ENCODE data around the gene TRIM31.
"Not testable (repeated sequence)": the region's sequence is repeated elsewhere in the genome, so short reads cannot be mapped to it uniquely, and the experiment has no call there.

TRIM31 gene

DNA sequence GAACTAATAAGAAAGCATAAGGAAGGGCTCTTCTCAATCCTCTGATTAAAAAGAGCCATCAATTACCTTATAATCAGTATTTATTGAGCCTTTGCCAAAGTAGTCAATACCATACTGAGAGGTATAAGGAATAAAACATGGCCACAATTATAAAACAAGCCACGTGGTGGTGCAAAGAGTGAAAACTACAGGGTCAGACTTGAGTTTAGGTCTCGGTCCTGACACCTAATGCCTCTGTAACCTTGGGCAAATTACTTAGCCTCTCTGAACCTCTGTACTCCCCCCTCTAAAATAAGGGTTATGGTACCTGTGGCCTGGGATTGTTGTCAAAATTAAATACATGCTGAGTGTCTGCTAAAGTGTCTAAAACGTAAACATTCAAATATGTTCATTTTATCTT is 36.3 kb upstream of the TRIM31 start:
- no peak for DNase-seq (ENCODE audit: low read depth)

DNA sequence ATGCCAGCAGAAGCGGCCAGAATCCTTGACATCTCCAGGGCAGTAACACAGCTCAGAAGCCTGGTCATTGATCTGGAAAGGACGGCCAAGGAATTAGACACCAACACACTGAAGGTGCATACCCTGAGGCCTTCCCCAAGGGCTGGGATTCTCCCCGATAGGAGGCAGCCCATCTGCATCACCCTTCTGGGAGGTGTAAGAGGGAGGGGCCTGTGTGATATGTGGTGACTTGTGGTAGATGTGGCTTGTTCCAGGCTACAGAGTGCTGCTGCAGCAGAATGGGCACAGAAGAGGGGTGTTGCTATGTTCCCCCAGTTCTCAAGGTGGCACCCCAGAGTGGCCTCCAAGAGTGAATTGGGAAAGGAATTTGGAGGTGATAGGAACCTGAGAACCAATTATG is 34.2 kb upstream of the TRIM31 start:
- DNase-seq (ENCODE audit: low read depth), result no peak

DNA sequence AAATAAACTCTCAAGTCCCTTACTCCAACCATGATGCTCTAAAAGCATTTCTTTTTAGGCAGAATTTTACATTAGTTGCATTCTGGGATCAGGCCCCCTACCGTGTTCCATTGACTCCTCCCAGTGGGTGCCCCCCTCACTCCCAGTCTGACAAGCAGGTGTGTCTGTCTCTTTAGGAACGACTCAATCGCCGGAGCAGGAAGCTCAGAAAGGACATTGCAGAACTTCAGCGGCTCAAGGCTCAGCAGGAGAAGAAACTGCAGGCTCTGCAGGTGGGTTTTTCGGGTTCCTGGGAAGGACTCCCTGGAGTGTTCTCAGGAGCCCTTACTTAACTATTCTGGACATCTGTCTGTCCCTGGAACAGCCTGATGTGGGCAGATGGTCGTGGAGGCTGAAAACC is 32.9 kb upstream of the TRIM31 start:
- no peak for DNase-seq (ENCODE audit: low read depth)

DNA sequence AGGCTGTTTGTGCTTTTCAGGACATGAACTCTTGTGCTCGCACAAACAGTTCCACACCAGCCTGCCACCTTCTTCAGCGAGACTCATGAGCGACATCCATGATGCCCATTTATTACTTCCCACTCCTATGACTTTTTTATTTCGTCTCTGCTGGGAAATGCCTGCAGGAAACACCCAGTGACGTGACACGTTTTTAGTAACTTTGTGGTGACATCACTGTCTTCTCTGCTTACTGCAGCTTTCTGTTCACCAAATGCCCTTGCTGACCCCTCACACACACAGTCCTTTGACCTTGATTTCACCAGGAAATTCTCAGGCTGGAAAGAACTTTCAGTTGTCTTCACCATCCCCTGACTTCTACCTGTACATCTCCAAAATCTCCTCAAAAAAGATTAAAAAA is 31.9 kb upstream of the TRIM31 start:
- DNase-seq (ENCODE audit: low read depth), result no peak

DNA sequence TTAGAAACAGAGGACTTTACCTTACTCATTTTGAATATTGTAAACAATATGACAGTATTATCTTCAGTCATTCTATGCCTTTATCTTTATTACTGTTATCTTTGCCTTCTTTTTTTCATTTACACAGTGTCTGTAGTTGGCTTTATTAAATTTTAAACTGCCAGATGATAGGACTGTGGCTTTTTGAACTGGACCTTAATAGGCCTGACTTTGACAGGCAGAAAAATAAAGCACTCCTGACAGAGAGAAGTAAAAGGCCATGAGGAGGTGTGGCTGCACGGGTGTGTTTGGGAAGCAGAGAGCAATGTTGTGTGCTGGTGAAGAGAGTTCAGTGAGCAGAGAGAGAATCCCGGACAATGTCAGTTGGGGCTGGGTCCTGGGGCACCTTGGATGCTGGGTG is 30.9 kb upstream of the TRIM31 start:
- no peak for DNase-seq (ENCODE audit: low read depth)

DNA sequence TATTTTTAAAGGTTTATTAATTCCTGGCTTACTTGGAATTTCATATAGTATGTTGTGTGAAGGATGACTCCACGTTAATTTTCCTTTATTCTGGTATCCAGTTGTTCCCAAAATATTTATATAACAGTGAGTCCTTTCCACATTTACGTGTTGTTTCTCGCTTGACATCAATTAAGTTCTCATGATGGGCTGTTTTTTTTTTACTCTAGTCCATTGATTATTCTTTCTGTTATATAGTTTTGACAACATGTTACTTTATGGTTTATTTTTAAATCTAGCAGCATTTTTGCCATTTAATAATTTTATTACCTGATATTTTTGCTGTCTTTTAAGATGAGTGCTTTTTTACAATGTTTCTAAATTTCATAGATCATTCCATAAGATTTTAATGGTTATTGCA is 29.8 kb upstream of the TRIM31 start:
- no peak for DNase-seq (ENCODE audit: low read depth)

DNA sequence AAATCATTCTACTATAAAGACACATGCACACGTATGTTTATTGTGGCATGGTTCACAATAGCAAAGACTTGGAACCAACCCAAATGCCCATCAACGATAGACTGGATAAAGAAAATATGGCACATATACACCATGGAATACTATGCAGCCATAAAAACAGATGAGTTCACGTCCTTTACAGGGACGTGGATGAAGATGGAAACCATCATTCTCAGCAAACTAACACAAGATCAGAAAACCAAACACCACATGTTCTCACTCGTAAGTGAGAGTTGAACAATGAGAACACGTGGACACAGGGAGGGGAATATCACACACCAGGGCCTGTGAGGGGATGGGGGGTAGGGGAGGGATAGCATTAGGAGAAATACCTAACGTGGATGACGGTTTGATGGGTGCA is 27.4 kb upstream of the TRIM31 start:
- not testable (repeated sequence) for DNase-seq (ENCODE audit: low read depth)

DNA sequence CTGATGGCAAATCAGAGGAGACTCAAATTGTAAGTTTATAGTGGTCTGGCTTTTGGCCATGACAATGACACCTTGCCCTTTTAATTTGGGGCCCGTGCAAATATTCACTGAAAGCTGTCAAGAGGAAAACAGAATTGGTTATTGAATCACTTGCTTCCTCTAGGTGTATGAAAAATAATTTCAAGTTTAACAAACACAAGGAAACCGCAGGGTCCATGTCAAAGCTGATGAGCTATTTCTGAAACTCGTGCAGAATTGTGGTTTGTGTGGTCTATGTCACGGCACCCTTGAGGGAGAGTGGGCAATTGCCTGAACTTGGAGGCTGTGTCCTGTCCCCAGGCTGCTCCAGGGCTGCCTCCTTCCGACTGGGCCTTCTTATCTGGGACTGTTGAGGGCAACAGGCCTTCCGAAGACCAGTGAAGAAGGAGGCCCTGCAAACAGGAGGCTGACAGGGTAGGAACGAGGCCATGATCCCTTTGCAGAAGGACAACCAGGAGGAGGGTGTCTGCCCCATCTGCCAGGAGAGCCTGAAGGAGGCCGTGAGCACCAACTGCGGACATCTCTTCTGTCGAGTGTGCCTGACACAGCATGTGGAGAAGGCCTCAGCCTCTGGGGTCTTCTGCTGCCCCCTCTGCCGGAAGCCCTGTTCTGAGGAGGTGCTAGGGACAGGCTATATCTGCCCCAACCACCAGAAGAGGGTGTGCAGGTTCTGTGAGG is 23.8 kb upstream of the TRIM31 start:
- DNase-seq (ENCODE audit: low read depth), result no peak

DNA sequence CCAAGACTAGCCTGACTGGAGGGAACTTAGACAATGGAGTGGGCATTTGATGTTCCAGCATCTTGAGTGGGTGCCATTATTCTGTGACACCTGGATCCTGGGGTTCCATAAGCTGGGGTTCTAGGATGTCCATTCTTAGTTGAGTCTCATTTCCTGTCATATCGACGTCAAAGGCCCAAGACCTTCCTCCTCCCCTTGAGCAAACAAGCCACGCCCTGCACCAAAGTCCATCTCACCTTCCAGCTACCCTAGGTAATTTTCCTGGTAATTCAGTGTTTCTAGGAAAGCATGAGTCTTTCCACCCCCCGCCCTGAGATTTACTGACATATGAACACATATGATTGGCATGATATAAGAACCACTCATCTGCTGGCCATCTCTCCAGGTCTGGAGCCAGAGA is 22.9 kb upstream of the TRIM31 start, which contains the start of gene TRIM40:
Gene TRIM40 (plus strand): TSS at position 384 of the 400 bp plus-strand sequence. CDS start 897 bp downstream, outside the sequence.
- DNase-seq (ENCODE audit: low read depth), result no peak

DNA sequence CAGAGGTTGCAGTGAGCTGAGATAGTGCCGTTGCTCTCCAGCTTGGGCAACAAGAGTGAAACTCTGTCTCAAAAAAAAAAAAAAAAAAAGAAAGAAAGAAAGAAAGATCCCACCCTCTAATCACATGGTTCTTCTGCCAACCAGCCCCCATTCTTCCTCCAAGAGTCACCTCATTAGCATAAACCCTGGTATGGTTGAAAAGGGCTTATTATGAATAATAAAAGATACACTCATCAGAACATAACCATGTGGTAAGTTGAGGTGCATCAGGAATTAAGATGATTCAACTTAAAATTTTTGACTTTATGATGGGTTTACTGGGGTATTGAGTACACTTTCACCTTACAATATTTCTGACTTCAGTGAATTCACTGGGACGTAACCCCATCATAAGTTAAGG is 22.3 kb upstream of the TRIM31 start:
- DNase-seq (ENCODE audit: low read depth), result no peak

DNA sequence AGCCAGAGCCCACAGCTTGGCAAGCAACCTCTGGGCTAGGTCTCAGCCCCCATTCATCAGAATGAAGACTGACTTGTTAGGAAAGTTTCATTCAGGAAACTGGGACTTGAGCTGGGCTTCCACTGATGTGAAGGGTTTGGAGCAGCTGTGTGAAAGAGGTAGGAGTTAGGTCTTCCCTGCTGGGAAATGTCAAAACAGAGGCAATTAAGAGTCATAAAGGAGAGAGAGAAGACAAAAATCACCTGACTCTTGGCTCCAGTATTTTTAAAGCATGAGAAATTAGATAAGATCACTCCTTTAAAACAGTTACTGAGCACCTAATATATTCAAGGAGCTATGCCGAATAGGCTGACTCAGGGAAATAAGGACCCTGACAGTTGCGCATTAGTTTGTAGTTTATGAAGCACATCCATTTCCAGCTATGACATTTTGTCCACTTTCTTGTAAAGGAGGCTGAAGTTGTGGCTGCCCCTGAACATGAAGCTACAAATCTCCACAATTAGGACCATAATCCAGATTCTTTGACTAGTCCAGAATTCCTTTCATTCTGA is 19.1 kb upstream of the TRIM31 start:
- DNase-seq (ENCODE audit: low read depth), result no peak

DNA sequence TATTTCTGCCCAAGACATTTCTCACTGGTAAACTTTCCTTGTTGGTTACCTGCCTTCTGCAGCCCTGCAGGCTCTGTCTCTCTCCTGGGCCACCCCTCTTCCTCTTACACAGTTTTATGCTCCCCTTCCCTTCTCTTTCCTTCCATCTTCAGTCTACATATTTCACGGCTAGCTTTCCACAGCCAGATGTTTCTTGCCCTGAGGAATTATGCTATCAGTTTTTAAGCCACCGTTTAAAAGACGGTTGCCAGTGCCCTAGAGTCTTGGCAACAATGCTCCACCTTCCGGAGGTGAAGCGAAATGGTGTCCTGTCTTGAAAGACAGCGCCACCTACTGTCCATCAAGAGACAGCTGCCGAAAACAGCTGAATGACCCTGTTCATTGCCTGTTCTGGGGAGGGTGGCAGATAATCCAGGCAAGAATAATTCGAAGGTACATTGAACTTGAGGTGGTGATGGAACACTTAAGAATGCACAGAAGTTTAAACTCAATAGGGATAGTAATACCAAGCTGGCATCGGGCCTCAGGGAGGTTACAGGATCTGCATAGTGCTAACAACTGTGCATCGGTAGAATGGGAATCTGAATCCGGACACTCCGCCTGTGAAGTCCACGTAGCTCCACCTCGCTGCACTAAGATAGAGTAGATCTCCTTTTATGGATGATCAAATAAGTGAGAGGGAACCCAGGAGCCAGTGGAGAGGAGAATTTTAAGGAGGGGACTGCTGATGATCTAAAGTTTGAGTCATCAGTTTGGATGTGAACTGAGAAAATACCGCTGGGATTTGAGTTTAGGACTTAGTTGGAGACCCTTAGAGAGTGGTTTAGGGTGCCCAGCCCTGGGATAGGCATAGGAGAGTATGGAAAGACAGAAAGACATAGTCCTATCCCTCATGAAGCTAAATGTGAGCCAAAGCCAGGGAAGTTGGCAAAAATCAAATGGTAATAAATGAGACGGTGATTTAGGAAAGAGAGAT is 18.3 kb upstream of the TRIM31 start:
- peak; percentile 76 for DNase-seq (ENCODE audit: low read depth)

DNA sequence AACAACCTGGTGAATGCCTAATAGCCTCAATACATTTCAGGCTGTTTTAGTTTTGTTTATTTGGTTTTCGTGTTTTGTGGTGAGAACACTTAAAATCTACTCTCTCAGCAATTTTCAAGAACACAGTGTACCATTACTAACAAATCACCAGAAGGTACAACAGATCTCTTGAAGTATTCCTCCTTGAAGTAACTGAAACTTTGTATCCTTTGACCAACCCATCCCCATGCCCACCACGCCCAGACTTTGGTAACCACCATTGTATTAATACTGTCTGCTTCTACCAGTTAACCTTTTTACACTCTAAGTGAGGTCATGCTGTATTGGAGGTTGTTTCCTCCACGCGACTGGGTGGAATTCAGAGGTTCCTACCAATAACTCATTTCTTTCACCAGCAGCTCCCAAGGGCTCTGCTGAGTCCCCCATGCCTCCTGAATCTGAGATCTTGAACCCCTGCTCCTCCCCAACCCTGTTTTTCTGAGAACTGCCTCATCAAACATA is 17.3 kb upstream of the TRIM31 start:
- no peak for DNase-seq (ENCODE audit: low read depth)

DNA sequence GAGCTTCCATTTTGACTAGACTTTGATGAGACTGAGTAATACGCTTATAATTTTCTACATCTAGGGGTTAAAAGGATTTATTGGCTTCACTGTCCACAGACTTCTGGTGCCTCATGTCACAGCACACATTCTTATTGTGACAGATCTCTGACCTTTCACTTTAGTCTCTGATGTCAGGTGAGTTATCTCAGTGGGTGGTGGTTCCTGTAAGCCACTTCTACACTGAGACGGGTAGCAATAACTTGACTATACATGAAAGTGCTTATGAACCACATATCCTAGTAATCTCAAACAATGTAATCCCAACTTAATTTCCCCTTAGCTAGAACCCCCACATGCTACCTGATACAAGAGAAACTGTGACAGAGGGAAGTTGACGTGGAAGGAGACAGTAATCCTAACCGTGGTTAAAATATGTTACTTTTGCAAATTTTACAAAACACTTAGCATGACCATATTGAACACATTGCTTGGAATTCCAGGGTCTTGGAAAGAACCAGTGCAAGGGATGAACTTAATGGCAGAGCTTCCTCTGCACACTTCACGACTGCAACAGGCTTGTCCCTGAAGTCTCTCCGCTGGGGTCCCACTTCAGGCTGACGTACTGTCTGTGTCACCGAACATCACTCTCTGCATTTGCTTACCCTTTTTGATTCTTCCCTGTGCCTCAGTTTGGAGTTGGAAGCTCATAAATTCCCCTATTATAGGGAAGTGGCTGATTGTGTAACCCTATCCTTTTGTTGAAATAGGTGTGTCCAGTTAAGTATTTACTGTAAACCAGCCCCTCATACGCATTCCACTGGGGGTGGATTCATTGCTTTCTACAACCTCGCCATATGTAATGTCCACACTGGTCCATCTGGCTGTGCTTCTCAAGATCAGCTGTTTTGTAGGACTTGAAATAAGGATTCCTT is 16.6 kb upstream of the TRIM31 start:
- no peak for DNase-seq (ENCODE audit: low read depth)

DNA sequence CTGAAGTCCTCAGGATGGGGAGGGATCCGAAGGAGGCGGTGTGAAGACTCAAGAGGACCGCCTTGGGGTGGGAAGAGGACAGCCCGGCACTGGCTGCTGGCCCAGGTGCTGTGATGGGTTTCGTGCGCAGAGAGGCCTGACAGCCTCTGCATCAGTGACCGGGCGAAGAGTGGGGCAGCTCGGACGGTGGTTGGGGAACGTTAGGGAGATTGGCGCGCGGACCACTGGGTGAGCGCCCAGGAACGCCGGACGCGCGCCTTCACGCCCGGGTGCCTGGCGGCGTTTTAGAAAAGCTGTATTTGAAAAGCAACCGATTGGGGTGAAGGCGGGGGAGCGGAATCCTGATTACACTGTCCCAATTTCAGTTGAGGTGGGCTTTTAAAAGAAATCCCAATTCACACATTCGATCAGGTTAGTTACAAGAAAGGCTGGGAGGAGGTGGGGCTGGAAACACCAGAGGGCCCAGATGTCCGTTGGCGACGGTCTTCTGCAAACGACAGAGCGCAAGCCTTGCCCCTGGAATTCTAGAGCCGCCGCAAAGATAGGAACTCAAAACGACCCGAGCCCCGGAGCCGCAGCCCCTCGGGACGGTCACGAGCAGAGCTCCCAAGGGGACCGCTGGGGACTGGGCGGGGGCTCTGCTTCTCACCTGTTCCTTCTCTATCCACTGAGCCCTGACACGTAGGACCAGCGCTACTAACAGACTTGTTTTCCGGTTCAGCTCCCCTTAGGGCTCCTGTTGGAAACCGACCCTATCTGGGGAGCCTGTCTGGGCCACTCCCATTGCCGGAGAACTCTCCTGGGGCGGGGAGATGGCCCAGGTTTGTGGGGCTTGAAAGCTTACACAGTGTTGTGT is 14.6 kb upstream of the TRIM31 start:
- no peak for DNase-seq (ENCODE audit: low read depth)

DNA sequence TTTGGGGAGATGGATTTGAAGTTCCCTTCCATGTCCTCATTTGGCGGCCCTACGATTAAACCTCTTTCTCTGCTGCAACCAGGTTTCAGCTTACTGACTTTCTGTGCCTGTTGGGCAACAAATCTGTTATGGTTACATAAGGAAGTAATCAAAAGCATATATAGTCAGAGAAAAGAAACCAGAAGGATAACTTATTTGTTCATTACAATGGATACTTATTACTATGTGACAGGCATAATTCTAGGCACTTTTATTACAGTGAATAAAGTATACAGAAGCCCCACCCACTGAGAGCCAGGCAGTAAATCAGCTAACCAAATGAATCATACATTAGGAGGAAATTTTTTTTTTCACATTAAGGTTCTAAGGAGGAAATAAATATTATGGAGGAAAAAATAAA is 9.6 kb upstream of the TRIM31 start:
- no peak for DNase-seq (ENCODE audit: low read depth)

DNA sequence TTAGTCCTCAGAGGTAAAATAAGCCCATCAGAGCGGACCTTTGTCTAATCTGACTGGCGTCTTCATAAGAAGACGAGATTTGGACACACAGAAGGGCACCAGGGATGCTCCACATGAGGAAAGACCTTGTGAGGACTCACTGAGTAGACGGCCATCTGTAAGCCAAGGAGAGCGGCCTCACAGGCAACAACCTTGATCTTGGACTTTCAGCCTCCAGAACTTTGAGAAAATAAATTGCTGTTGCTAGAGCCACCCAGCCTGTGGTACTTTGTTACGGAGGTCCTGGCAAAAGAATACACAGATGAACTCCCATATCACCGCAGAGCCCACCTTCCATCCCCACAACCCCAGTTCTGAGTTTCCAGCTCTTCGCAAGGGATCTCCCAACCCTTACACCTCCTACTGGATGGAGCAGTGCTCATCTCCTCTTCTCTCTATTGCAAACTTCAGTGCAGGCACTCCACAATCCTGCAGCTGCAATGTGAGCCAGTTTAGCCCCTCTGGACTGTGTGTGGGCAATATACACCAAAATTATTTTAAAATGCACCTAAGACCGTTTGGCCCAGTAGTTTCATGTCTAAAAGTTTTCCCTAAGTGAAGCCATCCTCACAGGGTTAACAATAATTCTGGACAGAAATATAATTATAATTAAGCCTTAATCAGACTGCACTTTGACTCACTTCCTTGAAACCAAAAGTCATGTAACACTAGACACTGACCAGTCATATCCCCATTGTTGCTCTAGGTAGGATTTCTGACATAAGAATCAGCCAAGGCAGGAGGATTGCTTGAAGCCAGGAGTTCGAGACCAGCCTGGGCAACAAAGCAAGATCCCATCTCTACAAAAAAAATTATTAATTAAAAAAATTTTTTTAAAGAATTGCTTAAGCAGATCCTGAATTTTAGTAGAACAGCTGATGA is 8.8 kb upstream of the TRIM31 start:
- no peak for DNase-seq (ENCODE audit: low read depth)

DNA sequence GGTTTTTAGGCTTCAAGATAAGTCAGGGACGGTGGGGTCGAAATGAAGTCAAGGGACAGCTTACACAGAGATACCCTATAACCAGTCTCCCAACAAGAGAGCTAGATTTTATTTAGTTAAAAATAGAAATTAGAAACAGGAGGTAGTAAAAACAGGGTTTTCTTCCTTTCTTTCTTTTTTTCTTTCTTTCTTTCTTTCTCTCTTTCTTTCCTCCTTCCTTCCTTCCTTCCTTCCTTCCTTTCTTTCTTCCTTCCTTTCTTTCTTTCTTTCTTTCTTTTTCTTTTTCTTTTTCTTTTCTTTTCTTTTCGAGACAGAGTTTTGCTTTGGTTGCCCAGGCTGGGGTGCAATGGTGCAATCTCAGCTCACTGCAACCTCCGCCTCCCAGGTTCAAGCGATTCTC is 5.8 kb upstream of the TRIM31 start:
- DNase-seq (ENCODE audit: low read depth), result not testable (repeated sequence)

DNA sequence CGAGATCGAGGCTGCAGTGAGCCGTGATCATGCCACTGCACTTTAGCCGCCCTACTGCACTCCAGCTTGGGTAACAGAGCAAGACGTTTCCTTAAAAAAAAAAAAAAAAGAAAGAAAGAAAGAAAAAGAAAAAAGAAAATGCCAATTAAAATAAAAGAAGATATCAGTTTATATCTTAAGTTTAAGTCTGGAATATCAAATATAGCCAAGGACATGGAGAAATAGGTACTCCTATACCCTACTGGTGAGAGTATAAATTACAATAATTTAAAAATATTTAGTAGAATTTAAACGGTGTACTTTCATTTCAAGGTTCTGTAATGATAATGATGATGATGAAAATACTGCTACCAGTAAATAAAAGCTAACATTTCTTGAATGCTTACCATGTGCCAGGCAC is 3.8 kb upstream of the TRIM31 start:
- no peak for DNase-seq (ENCODE audit: low read depth)

DNA sequence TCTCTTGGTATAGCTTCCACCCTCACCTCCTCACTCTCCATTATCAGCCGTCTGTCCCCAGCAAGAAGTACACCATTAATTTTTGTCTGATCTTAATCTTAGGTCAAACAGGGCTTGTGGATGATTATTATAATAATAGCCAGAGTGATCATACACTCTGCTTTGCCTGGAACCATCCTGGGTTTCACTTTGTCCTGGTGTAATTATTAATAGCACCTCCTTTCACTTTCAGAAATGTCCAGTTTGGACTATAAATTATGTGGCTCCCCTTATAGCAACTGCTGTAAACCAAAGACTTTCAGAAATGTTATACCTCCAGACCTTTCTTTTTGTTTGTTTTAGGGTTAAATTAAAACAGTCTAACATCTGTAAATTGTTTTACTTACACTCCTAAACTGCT is 951 bp upstream of the TRIM31 start:
- no peak for DNase-seq (ENCODE audit: low read depth)
